Gastrocnemius medialis (tissue), 4 donors: ENCODE results near the gene CT47C1.

Experiments
- POLR2A ChIP-seq, 2 donors: fragments of 450-650 bp; IDR thresholded peaks; one replicate each; pipeline ENCODE4 v1.6.1; 2017; ENCODE audit warnings: antibody characterized with exemption in 2 of 2, mild to moderate bottlenecking in 2 of 2, moderate library complexity in 2 of 2
- TF ChIP-seq, protein P1 (sequence below), 5 experiments: fragments of 450-650 bp in 3 of 5; fragments of 200-600 bp in 2 of 5; sonication (generic) in 2 of 5; IDR thresholded peaks in 4 of 5; conservative IDR thresholded peaks in 1 of 5; 1 replicate in 4 of 5; 2 replicates in 1 of 5; pipeline ENCODE4 v1.5.1; 2016 to 2019; ENCODE audit warnings: antibody characterized with exemption in 5 of 5, mild to moderate bottlenecking in 3 of 5, moderate library complexity in 3 of 5

DNA sequence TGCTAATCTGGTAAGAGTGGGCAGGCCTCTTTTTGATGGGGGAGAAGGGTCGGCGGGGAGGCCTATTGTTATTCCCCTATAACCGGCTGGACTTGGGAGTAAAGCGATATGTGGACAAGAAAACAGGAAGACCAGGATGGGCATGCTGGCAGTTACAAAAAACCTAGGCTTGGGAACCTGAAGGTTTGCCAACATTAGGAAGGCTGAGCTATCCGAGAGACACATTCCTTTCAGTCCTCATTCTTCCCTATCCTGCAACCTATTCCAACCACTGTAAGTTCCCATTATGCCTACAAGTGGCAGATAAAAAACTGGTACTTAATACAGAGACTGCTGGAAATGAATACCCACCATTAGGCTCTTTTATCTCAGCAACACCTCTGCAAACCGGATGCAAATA lies 32.4 kb upstream of the CT47C1 start:
- TF ChIP-seq, protein P1, sequence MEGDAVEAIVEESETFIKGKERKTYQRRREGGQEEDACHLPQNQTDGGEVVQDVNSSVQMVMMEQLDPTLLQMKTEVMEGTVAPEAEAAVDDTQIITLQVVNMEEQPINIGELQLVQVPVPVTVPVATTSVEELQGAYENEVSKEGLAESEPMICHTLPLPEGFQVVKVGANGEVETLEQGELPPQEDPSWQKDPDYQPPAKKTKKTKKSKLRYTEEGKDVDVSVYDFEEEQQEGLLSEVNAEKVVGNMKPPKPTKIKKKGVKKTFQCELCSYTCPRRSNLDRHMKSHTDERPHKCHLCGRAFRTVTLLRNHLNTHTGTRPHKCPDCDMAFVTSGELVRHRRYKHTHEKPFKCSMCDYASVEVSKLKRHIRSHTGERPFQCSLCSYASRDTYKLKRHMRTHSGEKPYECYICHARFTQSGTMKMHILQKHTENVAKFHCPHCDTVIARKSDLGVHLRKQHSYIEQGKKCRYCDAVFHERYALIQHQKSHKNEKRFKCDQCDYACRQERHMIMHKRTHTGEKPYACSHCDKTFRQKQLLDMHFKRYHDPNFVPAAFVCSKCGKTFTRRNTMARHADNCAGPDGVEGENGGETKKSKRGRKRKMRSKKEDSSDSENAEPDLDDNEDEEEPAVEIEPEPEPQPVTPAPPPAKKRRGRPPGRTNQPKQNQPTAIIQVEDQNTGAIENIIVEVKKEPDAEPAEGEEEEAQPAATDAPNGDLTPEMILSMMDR (IDR thresholded peaks at IDR 0.05 in 4 of 5, conservative IDR thresholded peaks at IDR 0.05 in 1 of 5), result no peak
- TF ChIP-seq POLR2A (IDR thresholded peaks at IDR 0.05), result no peak
